Measurements from ENCODE around the gene MIER2. TPM values are rescaled to one million over a fixed set of nuclear protein-coding genes. Genes with fewer than 3 reads are reported as not detected.

MIER2 gene
- total and polyA plus RNA-seq, 2 donors (not counting 1 experiment from before 2014, with no cell fraction given) = 10.5 to 19.7 TPM

DNA sequence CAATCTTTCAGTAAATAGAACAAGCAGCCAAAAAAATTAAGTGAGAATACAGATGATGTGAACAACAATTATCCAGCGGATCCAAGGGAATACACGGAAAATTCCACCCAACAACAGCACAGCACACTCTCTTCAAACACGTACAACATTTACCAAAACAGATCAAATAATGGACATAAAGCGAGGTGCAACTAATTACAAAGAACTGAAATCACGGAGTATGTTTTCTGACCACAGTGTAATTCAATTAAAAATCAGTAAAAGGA lies 26.2 kb downstream of the MIER2 start:
- no peak overlapping the region for H3K27ac ChIP-seq (ENCODE audit: low read length in 2 of 2)
- no peak overlapping the region for H3K4me3 ChIP-seq (ENCODE audit: control extremely low read depth in 1 of 5, extremely low read depth in 1 of 5, insufficient read depth in 1 of 5, low read depth in 2 of 5, low read length in 4 of 5)
- WGBS (ENCODE audit: insufficient coverage) = 100% methylated on average over 2 of the region's 5 CpGs
- TF ChIP-seq, protein P1, sequence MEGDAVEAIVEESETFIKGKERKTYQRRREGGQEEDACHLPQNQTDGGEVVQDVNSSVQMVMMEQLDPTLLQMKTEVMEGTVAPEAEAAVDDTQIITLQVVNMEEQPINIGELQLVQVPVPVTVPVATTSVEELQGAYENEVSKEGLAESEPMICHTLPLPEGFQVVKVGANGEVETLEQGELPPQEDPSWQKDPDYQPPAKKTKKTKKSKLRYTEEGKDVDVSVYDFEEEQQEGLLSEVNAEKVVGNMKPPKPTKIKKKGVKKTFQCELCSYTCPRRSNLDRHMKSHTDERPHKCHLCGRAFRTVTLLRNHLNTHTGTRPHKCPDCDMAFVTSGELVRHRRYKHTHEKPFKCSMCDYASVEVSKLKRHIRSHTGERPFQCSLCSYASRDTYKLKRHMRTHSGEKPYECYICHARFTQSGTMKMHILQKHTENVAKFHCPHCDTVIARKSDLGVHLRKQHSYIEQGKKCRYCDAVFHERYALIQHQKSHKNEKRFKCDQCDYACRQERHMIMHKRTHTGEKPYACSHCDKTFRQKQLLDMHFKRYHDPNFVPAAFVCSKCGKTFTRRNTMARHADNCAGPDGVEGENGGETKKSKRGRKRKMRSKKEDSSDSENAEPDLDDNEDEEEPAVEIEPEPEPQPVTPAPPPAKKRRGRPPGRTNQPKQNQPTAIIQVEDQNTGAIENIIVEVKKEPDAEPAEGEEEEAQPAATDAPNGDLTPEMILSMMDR (IDR thresholded peaks at IDR 0.05) = no peak
- no peak for TF ChIP-seq EZH2 (IDR thresholded peaks at IDR 0.05; ENCODE audit: borderline replicate concordance, insufficient read depth, low read depth, low read length, poor library complexity, severe bottlenecking)
- DNase-seq (no peak), ATAC-seq (ENCODE audit: low read depth) (no peak)
- no peak overlapping the region for H3K27ac Mint-ChIP-seq
- H3K27me3 ChIP-seq (replicated peaks in 1 of 4; ENCODE audit: control extremely low read depth in 1 of 4, control insufficient read depth in 3 of 4, insufficient read depth in 4 of 4, low read length in 3 of 4) = no peaks in the 10 kb centered on the region
- no peaks in the 10 kb centered on the region for H3K9me3 ChIP-seq (ENCODE audit: control extremely low read depth in 1 of 3, control insufficient read depth in 2 of 3, insufficient read depth in 1 of 3, low read length in 2 of 3)
- H3K4me3 Mint-ChIP-seq = no peak overlapping the region
- no peak overlapping the region for H3K4me2 ChIP-seq (replicated peaks; ENCODE audit: low read depth, low read length, poor library complexity, severe bottlenecking)
- peaks cover 2% of the 10 kb centered on the region for H3K9me3 Mint-ChIP-seq (ENCODE audit: insufficient read depth)
- no peaks in the 10 kb centered on the region for H4K20me1 ChIP-seq (ENCODE audit: control insufficient read depth, insufficient read depth, low read length, poor library complexity, severe bottlenecking)
- CTCF ChIA-PET = no interaction called here
- intact Hi-C loops (cut with micrococcal nuclease) = no loop called here
- H3K9ac ChIP-seq (ENCODE audit: low read length) = no peak overlapping the region
- no peak overlapping the region for H2AFZ ChIP-seq (ENCODE audit: insufficient read depth, low read depth, low read length, poor library complexity, severe bottlenecking)
- POLR2A ChIA-PET = no interaction called here
- no peaks in the 10 kb centered on the region for H3K79me2 ChIP-seq (ENCODE audit: control insufficient read depth, insufficient read depth, low read length)
- peaks cover 8 to 27% of the 10 kb centered on the region in 2 experiments for H3K36me3 ChIP-seq (replicated peaks in 1 of 2; ENCODE audit: control extremely low read depth in 1 of 2, control insufficient read depth in 1 of 2, extremely low read depth in 1 of 2, insufficient read depth in 2 of 2, low read length in 1 of 2)
- no peaks in the 10 kb centered on the region for H3K4me1 ChIP-seq (ENCODE audit: control insufficient read depth in 2 of 2, insufficient read depth in 2 of 2, low read length in 2 of 2)
- H3K4me1 Mint-ChIP-seq = no peaks in the 10 kb centered on the region
- H3K27me3 Mint-ChIP-seq = no peaks in the 10 kb centered on the region

- Mint-ChIP-seq H3K4me3 (no peak overlapping the region), H3K9me3 (ENCODE audit: insufficient read depth) (peaks cover 2% of the 10 kb centered on the region), H3K27me3 (no peaks in the 10 kb centered on the region), H3K4me1 (no peaks in the 10 kb centered on the region), H3K27ac (no peak overlapping the region)
- Histone ChIP-seq H3K79me2 (ENCODE audit: control insufficient read depth, insufficient read depth, low read length) (no peaks in the 10 kb centered on the region), H3K4me2 (replicated peaks; ENCODE audit: low read depth, low read length, poor library complexity, severe bottlenecking) (no peak overlapping the region), H3K27ac (ENCODE audit: low read length in 2 of 2) (no peak overlapping the region), H3K9me3 (ENCODE audit: control extremely low read depth in 1 of 3, control insufficient read depth in 2 of 3, insufficient read depth in 1 of 3, low read length in 2 of 3) (no peaks in the 10 kb centered on the region), H3K4me1 (ENCODE audit: control insufficient read depth in 2 of 2, insufficient read depth in 2 of 2, low read length in 2 of 2) (no peaks in the 10 kb centered on the region), H3K36me3 (replicated peaks in 1 of 2; ENCODE audit: control extremely low read depth in 1 of 2, control insufficient read depth in 1 of 2, extremely low read depth in 1 of 2, insufficient read depth in 2 of 2, low read length in 1 of 2) (peaks cover 8 to 25% of the 10 kb centered on the region in 2 experiments), H3K27me3 (replicated peaks in 1 of 4; ENCODE audit: control extremely low read depth in 1 of 4, control insufficient read depth in 3 of 4, insufficient read depth in 4 of 4, low read length in 3 of 4) (no peaks in the 10 kb centered on the region), H4K20me1 (ENCODE audit: control insufficient read depth, insufficient read depth, low read length, poor library complexity, severe bottlenecking) (no peaks in the 10 kb centered on the region), H3K4me3 (ENCODE audit: control extremely low read depth in 1 of 5, extremely low read depth in 1 of 5, insufficient read depth in 1 of 5, low read depth in 2 of 5, low read length in 4 of 5) (no peak overlapping the region), H3K9ac (ENCODE audit: low read length) (no peak overlapping the region), H2AFZ (ENCODE audit: insufficient read depth, low read depth, low read length, poor library complexity, severe bottlenecking) (no peak overlapping the region)
- intact Hi-C loops (cut with micrococcal nuclease) = no loop called here
- WGBS (ENCODE audit: insufficient coverage) = 100% methylated on average over 1 of the region's 10 CpGs
- CTCF ChIA-PET = no interaction called here
- POLR2A ChIA-PET = no interaction called here
- no peak for TF ChIP-seq EZH2 (IDR thresholded peaks at IDR 0.05; ENCODE audit: borderline replicate concordance, insufficient read depth, low read depth, low read length, poor library complexity, severe bottlenecking)
- TF ChIP-seq, protein P1 (IDR thresholded peaks at IDR 0.05) = no peak
- ATAC-seq (ENCODE audit: low read depth) (no peak), DNase-seq (no peak)
Observed at GRCh38 chr19:317710-318508, 26.7 kb downstream of the MIER2 start.

Measured in B cell (primary cell).